Measurements from ENCODE around the gene LRRC56. TPM values are rescaled to one million over a fixed set of nuclear protein-coding genes. Genes with fewer than 3 reads are reported as not detected.

The LRRC56 gene
- total and polyA plus RNA-seq, 2 experiments from 2014 or later = 0.40 to 1.6 TPM

GRCh38 chr11:506238-506994, 30.9 kb upstream of the LRRC56 start:
- Histone ChIP-seq H3K9me3 (ENCODE audit: low read depth) (no peaks in the 10 kb centered on the region), H3K27ac (peak overlapping the region; percentile 100), H3K4me2 (peak overlapping the region; percentile 95), H3K9me2 (replicated peaks; ENCODE audit: insufficient read depth) (no peaks in the 10 kb centered on the region), H3K27me3 (no peaks in the 10 kb centered on the region), H4K20me1 (ENCODE audit: insufficient read depth, poor library complexity, severe bottlenecking) (peaks cover 8% of the 10 kb centered on the region), H3K4me1 (ENCODE audit: insufficient read depth) (peaks cover 16% of the 10 kb centered on the region), H3K36me3 (replicated peaks; ENCODE audit: insufficient read depth, low read depth) (no peaks in the 10 kb centered on the region), H2AFZ (peak overlapping the region; percentile 51), H3K4me3 (peak overlapping the region; percentile 76), H3K79me2 (peaks cover 60% of the 10 kb centered on the region)
- WGBS (ENCODE audit: low lambda C conversion rate, missing lambda C conversion rate) = under 1% methylated on average over 52 of the region's 71 CpGs
- TF ChIP-seq EZH2 (IDR thresholded peaks at IDR 0.05; ENCODE audit: borderline replicate concordance) (no peak), EZH2phosphoT487 (IDR thresholded peaks at IDR 0.05; ENCODE audit: low read depth, severe bottlenecking, unreplicated experiment) (no peak), CTCF (IDR thresholded peaks at IDR 0.05; ENCODE audit: poor library complexity) (no peak)
- peak; percentile 99 for DNase-seq (ENCODE audit: low spot score)

GRCh38 chr11:506995-507726, 30.2 kb upstream of the LRRC56 start, which contains the start of gene RNH1:
RNH1 (minus strand) TSS chr11:507242; CDS start chr11:502162, 5,080 bp downstream.
- Histone ChIP-seq H3K4me2 (peak within 1 kb of the TSS; percentile 95), H4K20me1 (ENCODE audit: insufficient read depth, poor library complexity, severe bottlenecking) (peaks cover 8% of the 10 kb centered on the region), H2AFZ (peak within 1 kb of the TSS; percentile 73), H3K27ac (peak within 1 kb of the TSS; percentile 100), H3K79me2 (peaks cover 56% of the 10 kb centered on the region), H3K4me1 (ENCODE audit: insufficient read depth) (peaks cover 16% of the 10 kb centered on the region), H3K9me3 (ENCODE audit: low read depth) (no peaks in the 10 kb centered on the region), H3K4me3 (peak within 1 kb of the TSS; percentile 76), H3K9me2 (replicated peaks; ENCODE audit: insufficient read depth) (no peaks in the 10 kb centered on the region), H3K36me3 (replicated peaks; ENCODE audit: insufficient read depth, low read depth) (no peaks in the 10 kb centered on the region), H3K27me3 (no peaks in the 10 kb centered on the region)
- TF ChIP-seq EZH2phosphoT487 (IDR thresholded peaks at IDR 0.05; ENCODE audit: low read depth, severe bottlenecking, unreplicated experiment) (no peak), CTCF (IDR thresholded peaks at IDR 0.05; ENCODE audit: poor library complexity) (no peak), EZH2 (IDR thresholded peaks at IDR 0.05; ENCODE audit: borderline replicate concordance) (no peak)
- 4% methylated on average over 29 of the region's 93 CpGs for WGBS (ENCODE audit: low lambda C conversion rate, missing lambda C conversion rate)
- DNase-seq (ENCODE audit: low spot score) = peak; percentile 99

GRCh38 chr11:507727-508515, 29.4 kb upstream of the LRRC56 start:
- Histone ChIP-seq H3K4me1 (ENCODE audit: insufficient read depth) (peaks cover 16% of the 10 kb centered on the region), H3K36me3 (replicated peaks; ENCODE audit: insufficient read depth, low read depth) (no peaks in the 10 kb centered on the region), H3K4me2 (peak overlapping the region; percentile 95), H4K20me1 (ENCODE audit: insufficient read depth, poor library complexity, severe bottlenecking) (peaks cover 8% of the 10 kb centered on the region), H3K79me2 (peaks cover 48% of the 10 kb centered on the region), H3K9me3 (ENCODE audit: low read depth) (no peaks in the 10 kb centered on the region), H3K4me3 (peak overlapping the region; percentile 52), H2AFZ (peak overlapping the region; percentile 73), H3K9me2 (replicated peaks; ENCODE audit: insufficient read depth) (no peaks in the 10 kb centered on the region), H3K27ac (peak overlapping the region; percentile 94), H3K27me3 (no peaks in the 10 kb centered on the region)
- TF ChIP-seq EZH2phosphoT487 (IDR thresholded peaks at IDR 0.05; ENCODE audit: low read depth, severe bottlenecking, unreplicated experiment) (no peak), CTCF (IDR thresholded peaks at IDR 0.05; ENCODE audit: poor library complexity) (no peak), EZH2 (IDR thresholded peaks at IDR 0.05; ENCODE audit: borderline replicate concordance) (no peak)
- WGBS (ENCODE audit: low lambda C conversion rate, missing lambda C conversion rate) = 47% methylated on average over 35 of the region's 45 CpGs
- DNase-seq (ENCODE audit: low spot score) = peak; percentile 44

Data from hepatocyte (in vitro differentiated cells).